Activated B cell treated with CpG ODN at 0.5 μM for 24 hours (primary cell): ENCODE data around the gene APOBEC3H. TPM values are rescaled to one million over a fixed set of nuclear protein-coding genes. Genes with fewer than 3 reads are reported as not detected.

Experiments
- ATAC-seq: fragments of 200-7000 bp; cut with Tn5 transposase; one replicate; pipeline ENCODE4 v1.10.0; 2021; ENCODE audit warnings: low read depth, mild to moderate bottlenecking, moderate library complexity
- CTCF ChIA-PET: fragments of 350-600 bp; sonication (Branson Sonifier 250); formaldehyde crosslinking; loops from one replicate; lab custom pipeline; 2021; ENCODE audit warnings: antibody characterized with exemption; lab: Charles Lee
- POLR2A ChIA-PET: fragments of 350-600 bp; sonication (Branson Sonifier 250); formaldehyde crosslinking; loops from one replicate; lab custom pipeline; 2021; ENCODE audit warnings: antibody characterized with exemption; lab: Charles Lee
- DNase-seq: peaks from one replicate; pipeline ENCODE4 v3.0.0; 2022
- H3K27ac Mint-ChIP-seq: one replicate; pipeline ENCODE4 v1.8.0; 2020; ENCODE audit warnings: mixed read lengths
- H3K27me3 Mint-ChIP-seq: one replicate; pipeline ENCODE4 v1.8.0; 2021; ENCODE audit warnings: mixed read lengths
- H3K36me3 Mint-ChIP-seq: one replicate; pipeline ENCODE4 v1.8.0; 2021; ENCODE audit warnings: low read depth, mixed read lengths
- H3K4me1 Mint-ChIP-seq: one replicate; pipeline ENCODE4 v1.8.0; 2021; ENCODE audit warnings: mixed read lengths
- H3K4me3 Mint-ChIP-seq: one replicate; pipeline ENCODE4 v1.8.0; 2020; ENCODE audit warnings: mild to moderate bottlenecking, mixed read lengths
- H3K9me3 Mint-ChIP-seq: one replicate; pipeline ENCODE4 v1.8.0; 2020; ENCODE audit warnings: mixed read lengths
- CTCF ChIP-seq: fragments of 200-600 bp; IDR thresholded peaks from one replicate; pipeline ENCODE4 v1.8.0; 2022; ENCODE audit warnings: antibody characterized with exemption, mild to moderate bottlenecking
- intact Hi-C: fragments of 100-400 bp; cut with micrococcal nuclease; formaldehyde crosslinking; loops from one replicate; pipeline ENCODE4 v1.15.1; 2024
- total RNA-seq: library from RNA; stranded (reverse); gene quantifications from 2 replicates; pipeline ENCODE4 v1.2.3, GENCODE V29; 2022

APOBEC3H gene
- total RNA-seq, 1 donor from 2014 or later = 1.4 TPM

- ATAC-seq = no peak
Measured at GRCh38 chr22:39138357-39138997, 41.4 kb downstream of the APOBEC3H start.

GRCh38 chr22:39139933-39140332 lies 42.9 kb downstream of the APOBEC3H start:
- no peak for TF ChIP-seq CTCF
- DNase-seq (no peak), ATAC-seq (no peak)
- H3K4me3 Mint-ChIP-seq = no peak overlapping the region
- intact Hi-C loops = no loop called here
- H3K27ac Mint-ChIP-seq = no peak overlapping the region
- ChIA-PET CTCF (no interaction called here), POLR2A (no interaction called here)
- H3K36me3 Mint-ChIP-seq = peaks cover 22% of the 10 kb centered on the region
- no peaks in the 10 kb centered on the region for H3K9me3 Mint-ChIP-seq
- peaks cover 12% of the 10 kb centered on the region for H3K4me1 Mint-ChIP-seq
- no peaks in the 10 kb centered on the region for H3K27me3 Mint-ChIP-seq

More at GRCh38 chr22:39138357-39138997, 41.4 kb downstream of the APOBEC3H start:
- H3K9me3 Mint-ChIP-seq = no peaks in the 10 kb centered on the region
- CTCF ChIA-PET = no interaction called here
- peaks cover under 1% of the 10 kb centered on the region for H3K4me1 Mint-ChIP-seq
- no peak overlapping the region for H3K27ac Mint-ChIP-seq
- peaks cover 27% of the 10 kb centered on the region for H3K36me3 Mint-ChIP-seq
- intact Hi-C loops = no loop called here
- no peak overlapping the region for H3K4me3 Mint-ChIP-seq
- DNase-seq = no peak
- POLR2A ChIA-PET = interaction anchor here (0.7 to 1.1 kb wide), 2 partner anchors 381 to 1446 kb away, joined by 5 to 9 read pairs; no protein-coding TSS in a partner anchor
- H3K27me3 Mint-ChIP-seq = no peaks in the 10 kb centered on the region
- TF ChIP-seq CTCF = no peak

GRCh38 chr22:39142088-39142680 lies 45.1 kb downstream of the APOBEC3H start:
- Mint-ChIP-seq H3K9me3 (no peaks in the 10 kb centered on the region), H3K4me1 (peaks cover 22% of the 10 kb centered on the region), H3K27me3 (no peaks in the 10 kb centered on the region), H3K36me3 (peaks cover 14% of the 10 kb centered on the region), H3K27ac (no peak overlapping the region), H3K4me3 (no peak overlapping the region)
- intact Hi-C loops = no loop called here
- no peak for ATAC-seq
- ChIA-PET CTCF (interaction anchor here (0.5 to 1.1 kb wide), 3 partner anchors 17 to 387 kb away, joined by 3 to 4 read pairs (median 3); no protein-coding TSS in a partner anchor), POLR2A (interaction anchor here (0.6 kb wide), 1 partner anchor 128 kb away, joined by 5 read pairs; the partner anchor contains the start of gene APOBEC3C)
- TF ChIP-seq CTCF = no peak
- no peak for DNase-seq

GRCh38 chr22:39144101-39144767 lies 47.2 kb downstream of the APOBEC3H start:
- peak; percentile 40 for ATAC-seq
- no peak for TF ChIP-seq CTCF
- peak overlapping the region; percentile 82 for H3K27ac Mint-ChIP-seq
- peaks cover 18% of the 10 kb centered on the region for H3K36me3 Mint-ChIP-seq
- ChIA-PET POLR2A (interaction anchor here (0.5 to 2.1 kb wide), 3 partner anchors 101 to 189 kb away, joined by 4 to 10 read pairs (median 6); partner anchors contain the start of gene RPL3), CTCF (no interaction called here)
- H3K9me3 Mint-ChIP-seq = no peaks in the 10 kb centered on the region
- DNase-seq = peak; percentile 52
- intact Hi-C loops = no loop called here
- peaks cover 38% of the 10 kb centered on the region for H3K4me1 Mint-ChIP-seq
- no peaks in the 10 kb centered on the region for H3K27me3 Mint-ChIP-seq
- H3K4me3 Mint-ChIP-seq = peak overlapping the region; percentile 92
